Stimulated activated CD4-positive, alpha-beta T cell treated with anti-CD3 and anti-CD28 coated beads, Interleukin-1b, Interleukin-23, amount 100 ng/mL, for 48 hours (primary cell): ENCODE measurements around the gene TFF3.

Experiments used
- DNase-seq: peaks from one replicate; pipeline ENCODE4 v3.0.0-alpha.2; 2020

TFF3 gene

DNA sequence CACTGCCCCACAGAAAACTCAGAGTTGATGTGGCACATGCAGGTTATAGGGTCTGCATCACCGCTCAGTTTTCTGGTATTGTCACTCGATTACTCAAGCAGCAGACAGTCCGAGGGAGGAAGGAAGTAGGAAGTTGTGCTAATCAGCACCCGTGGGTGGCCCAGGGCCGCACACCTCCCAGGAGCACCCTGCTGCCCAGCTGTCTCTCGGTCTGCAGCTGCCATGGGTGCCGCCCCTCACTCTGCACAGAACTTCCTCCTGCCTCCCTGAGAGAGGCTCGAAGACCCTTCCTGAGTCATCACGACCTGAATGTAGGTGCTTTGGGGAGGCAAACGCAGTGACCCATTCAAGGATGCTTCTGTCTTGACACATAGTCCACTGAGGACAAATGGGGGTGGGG, 4.2 kb upstream of the TFF3 start:
- DNase-seq, result no peak

DNA sequence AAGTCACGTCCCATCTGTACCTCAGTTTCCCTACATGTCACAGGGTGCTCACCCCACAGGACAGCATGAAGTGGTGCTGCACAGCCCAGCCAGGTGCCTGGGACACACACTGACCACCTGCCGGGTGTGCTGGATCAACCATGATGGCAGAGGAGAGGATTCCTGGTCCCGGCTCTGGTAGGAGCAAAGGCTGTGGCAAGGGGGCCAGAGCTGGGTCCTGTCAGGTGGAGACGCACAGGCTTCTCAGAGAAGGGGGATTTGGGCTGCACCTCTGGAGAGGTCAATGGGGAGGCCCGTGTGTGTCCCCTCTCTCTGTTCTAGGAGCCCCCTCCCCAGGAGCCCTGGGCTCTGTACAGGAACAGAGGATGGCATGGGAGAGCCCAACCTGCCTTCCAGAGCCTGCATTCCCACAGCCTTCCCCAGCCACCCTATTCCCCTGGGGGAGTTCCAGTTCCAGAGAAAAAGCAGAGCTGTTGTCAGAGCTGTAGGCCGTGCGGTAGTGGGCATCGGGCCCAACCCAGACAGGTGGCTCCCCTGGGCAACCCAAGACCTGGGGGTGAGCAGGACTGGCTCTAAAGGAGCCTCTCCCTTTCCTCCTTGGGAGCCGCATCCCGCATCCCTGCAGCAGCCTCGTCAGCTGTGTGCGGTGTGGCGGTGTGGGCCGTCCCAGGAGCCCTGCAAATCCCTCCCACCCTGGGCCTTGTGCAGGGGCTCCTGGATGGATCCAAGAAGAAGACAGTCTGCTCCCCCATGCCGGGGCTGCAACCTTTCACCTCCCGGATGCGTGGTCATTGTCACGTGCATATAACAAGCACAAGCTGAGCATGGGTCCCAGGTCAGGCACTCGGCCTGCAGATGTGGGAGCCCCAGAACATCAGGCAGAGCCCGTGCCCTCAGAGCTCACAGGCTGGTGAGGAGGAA, 2.9 kb upstream of the TFF3 start:
- DNase-seq, result no peak

DNA sequence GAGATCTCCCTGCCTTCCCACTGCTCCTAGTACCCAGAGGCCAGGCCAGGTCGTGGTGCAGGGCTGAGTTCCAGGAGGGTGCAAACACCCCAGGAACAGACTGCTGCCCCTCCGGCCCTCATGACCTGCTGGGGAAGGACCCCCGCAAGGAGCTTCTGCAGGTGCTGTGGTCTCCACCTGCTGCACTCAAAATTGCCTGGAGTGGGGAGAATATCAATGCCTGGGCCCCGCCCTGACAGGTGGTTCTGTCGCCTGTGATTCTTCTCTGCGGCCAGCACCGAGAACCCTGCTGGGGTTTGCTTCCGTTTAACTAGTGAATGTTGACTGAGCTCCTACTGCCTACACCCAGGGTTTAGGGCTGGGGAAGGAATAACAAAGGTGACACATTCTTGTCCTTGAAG, 2.1 kb upstream of the TFF3 start:
- no peak for DNase-seq

DNA sequence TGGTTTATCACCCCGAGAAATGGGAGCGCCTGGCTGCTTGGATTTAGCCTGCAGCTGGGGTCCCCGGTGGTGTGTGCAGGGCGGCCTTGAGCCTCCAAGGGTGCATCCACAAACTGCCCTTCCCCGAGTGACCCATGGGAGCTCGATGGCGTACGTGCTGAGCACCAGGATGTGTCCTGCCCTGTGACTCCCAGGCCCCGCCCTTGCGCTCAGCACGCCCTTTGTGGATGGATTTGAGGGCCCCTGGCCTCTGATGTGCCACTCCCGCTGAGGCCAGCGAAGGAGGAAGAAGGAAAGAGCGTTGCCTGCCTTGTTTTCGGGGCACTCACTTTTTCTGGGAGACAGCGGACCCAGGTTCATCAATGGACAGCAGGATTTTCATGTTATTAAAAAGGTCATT, 1.7 kb upstream of the TFF3 start:
- DNase-seq, result no peak

DNA sequence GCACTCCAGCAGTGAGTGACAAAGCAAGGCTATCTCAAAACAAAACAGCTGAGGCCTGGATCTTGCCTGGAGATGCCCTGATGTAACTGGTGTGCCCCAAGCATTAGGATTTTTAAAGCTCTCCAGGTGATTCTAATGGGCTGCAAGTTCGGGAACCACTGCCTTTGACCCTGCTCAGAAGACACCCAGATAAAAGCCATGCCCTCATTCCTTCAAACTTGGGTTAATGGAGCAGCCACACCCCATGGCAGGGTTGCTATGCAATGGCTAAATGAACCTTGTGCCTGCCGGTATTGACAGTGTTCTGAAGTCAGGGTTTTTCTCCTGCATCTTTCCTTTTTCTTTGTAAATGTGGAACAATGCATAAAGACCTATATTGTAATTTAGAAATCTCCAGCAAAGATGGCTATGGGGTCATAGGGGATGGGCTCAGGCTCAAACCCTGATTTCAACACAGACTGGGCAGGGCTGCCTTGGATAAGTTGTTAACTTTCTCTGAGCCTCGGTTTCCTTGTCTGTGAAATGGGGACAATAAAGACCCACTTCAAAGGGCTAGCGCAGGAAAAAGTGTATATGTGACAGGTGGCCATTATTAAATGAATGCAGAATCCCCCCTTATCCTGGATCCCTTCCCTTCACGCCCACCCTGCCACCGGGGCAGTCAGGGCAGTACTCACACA, 453 bp downstream of the TFF3 start:
- no peak for DNase-seq

DNA sequence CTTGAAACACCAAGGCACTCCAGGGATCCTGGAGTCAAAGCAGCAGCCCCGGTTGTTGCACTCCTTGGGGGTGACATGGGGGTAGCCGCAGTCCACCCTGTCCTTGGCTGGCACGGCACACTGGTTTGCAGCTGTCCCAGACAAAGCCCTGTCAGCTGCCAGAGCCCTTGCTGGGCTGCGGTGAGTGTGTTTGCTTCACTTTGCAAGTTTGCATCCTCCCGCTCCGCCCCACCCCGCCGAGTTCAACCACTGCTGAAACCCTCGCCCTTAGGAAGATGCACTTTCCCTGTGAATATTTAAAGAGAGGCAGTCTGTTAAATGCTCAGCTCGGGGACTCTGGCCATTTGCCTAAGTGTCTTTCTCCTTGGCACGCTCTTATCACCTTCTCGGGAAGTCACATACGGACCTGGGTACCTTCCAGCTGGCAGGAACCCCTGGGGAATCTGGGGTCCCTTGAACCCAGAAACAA, 1.7 kb downstream of the TFF3 start:
- DNase-seq, result no peak

DNA sequence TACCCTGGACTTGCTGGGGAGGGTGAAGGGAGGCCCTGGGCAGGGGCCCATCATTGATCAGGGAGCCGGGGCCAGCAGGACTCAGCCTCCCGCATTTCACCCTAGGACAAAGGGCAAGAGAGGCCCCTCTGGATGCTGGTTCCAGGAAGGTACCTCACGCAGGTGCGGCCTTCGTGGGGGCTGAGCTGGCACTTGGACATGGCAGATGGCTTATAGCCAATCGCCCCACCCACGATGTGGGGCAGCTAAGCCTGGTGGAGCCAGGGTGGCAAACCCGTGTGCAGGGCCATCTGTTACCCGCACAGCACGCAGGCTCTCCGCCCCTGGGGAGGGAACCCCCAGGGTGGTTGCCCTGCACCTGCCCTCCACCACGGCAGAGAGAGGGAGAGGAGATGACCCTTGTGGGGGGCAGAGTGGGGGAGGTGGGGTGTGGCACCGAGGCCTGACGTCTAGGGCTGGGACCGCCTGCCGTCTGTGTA, 2.5 kb downstream of the TFF3 start:
- no peak for DNase-seq

DNA sequence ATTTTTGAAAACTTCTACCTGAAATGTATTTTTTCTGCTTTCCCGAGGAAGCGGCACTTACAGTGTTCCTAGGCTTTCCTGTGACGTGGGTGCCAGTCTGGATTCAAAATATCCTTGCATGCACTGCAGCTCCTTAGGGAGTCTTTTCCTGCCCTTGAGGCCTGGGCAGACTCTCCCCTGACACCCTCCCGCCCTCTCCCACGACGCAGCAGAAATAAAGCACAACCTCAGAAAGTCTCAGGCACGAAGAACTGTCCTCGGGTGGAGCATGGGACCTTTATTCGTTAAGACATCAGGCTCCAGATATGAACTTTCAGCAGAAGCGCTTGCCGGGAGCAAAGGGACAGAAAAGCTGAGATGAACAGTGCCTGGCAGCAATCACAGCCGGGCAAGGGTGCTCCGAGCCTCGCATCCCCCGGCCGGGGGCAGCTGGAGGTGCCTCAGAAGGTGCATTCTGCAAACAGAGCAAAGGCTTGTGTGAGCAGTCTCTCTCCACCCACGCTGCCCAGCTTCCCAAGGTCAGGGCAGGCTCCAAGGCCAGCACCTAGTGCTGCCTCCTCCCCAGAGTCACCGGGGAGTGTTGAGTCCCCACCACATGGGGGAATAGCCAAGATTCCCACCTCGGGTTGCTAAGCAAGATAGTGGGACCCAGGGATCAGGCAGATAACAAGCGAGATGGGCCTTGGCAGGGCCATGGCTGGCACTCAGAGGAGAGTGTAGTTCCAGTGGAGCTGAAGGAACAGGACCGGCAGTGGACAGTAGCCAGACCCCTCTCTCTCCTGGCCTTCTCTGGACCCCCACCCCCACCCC, 3.2 kb downstream of the TFF3 start:
- DNase-seq, result no peak

DNA sequence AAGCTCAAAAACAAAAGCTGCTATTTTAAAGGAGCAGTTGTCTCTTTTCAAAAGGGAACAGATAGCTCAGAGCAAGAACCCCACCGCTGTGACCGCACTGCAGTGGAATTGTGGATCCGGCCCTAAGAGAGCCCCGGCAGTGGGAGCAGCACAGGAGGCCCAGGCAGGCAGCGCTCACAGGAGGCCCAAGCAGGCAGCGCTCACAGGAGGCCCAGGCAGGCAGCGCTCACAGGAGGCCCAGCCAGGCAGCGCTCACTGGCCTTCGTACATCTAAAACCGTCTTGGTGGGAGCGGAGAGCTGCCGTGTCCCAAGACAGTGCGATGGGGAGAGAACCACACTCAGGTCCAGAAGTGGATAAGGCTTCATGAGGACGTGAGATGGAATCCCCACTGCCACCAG, 4.0 kb downstream of the TFF3 start:
- no peak for DNase-seq

DNA sequence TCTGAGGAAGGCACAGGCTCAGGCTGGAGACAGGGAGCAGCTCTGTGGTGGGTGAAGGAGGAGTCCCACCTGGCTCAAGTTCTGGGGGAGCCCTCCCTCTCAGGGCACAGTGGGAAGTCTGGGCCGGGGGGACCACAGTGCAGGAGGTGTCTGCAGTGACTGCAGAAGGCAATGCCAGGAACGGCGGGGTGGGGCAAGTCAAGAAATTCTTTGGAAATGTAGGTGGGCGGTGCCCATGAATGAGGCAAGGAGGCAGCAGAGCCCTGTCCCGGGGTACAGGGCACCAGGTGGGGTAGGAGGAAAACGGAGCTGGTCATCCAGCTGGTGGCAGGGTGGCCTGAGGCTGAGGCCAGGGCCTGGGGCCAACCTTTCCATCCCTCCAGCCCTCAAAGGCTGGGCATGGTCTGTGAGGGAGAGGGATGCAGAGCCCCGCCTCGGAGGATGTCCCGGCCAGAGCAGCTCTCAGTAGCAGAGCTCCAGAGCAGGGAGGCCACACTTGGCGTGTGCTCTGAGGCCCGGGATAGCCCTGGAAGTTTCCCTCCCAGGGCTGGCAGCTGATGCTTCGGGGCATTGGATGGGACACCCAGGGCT, 4.7 kb downstream of the TFF3 start:
- no peak for DNase-seq

DNA sequence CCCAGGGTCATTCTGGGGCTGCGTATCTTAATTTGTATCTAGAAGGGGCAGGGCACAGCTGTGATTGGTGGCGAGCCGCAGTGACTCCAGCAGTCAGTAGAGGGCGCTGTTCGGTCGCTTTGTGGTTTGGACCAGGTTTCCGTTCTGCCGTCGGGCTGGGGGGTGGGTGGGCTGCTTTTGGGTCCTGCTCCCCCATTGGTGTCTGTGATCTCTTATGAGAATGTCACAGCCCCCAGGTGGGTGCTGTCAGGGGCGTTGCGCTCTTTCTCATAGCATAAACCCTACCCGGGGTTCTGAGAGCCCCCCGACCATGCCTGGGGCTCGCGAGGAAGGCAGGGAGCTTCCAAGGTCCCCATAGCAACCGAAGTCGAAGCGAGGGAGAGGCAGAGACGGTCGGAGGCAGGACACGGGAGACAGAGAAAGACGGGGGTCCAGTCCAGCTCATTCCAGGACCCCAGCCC, 5.4 kb downstream of the TFF3 start:
- peak; percentile 73 for DNase-seq

DNA sequence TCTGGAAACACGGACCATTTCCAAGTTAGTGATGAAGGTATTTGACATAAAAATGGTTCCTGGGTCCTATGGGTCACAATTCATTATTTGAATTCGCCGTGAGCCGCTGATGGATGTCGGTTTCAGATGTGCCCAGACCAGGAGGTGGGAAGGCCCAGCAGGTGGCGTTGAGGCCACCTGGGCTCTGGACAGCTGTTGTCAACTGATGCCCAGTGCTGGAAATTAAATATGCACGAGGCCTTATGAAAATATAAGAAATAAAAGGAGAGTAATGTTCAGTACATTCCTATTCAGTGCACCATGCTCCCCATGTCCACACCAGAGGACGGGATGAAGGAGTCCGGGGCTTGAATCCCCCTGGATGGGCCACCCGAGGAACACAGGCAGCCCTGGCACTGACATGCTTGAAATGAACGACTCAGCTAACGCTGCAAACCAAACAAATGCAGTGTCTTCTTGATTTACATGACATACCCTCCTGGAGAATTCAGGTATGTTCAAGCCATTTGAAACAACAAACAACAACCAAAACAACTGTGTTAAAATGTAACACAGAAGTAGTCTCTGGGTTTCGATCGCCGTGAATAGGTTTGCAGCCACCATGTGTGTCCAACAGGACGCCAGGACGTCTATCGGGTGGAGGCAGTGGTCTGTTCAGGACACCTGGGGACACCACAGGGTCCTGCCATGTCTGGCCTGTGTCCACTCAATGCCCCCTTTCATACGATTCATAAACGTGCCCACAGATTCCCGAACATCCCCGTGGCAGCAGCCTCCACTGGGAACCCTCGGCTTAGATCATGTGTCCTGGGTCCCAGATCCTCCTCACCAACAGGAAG, 6.1 kb downstream of the TFF3 start:
- no peak for DNase-seq

DNA sequence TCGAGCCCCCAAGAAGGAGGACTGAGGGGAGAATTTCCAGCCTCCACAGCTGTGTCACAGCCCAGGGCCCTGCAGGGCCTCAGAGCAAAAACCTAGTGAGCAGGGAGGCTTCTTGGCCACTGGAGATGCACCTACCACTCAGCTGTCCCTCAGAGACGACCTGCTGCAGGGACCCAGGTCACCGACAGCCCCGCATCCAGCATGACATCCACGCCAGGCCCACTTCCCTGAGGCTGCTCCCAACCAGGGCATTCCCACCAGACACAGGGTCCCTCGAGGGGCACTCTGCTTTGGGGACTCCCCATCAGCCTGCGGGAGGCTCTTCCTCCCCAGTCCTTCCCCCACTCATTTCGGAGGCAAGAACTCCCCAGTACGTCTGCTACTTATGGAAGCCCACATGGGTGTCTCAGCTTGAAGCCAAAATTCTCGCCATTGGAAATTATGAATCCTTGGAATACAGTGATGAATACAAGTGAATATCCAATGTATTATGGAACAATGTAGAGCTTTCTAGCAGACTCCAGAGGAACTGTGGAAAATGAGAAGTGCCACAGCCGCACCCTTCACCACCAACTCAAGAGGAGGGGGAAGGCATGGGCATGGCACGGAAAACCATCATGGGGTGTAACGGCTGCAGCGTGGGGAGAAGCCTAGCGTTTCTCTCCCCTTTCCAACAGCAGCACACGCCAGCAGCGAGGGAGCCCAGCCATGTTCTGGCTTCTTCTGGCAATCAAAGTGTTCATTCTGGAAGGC, 6.9 kb downstream of the TFF3 start:
- no peak for DNase-seq

DNA sequence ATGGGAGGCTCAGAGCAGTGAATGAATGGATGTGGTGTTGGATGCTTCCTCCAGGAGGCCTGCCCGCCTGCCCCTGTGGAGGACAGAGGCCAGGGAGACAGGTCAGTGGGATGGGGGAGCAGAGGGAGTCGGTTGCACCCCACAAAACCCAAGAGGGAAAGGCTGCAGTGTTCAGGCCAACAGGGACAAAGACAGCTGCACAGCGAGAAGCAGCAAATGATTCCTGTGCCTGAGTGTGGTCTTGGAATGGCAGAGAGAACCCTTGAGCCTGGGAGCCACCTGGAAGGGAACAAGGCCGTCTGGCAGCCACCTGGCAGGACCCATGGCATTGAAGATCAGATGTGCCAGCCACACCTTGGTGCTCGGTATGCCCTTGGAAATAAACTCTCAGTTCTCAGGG, 8.1 kb downstream of the TFF3 start:
- no peak for DNase-seq

DNA sequence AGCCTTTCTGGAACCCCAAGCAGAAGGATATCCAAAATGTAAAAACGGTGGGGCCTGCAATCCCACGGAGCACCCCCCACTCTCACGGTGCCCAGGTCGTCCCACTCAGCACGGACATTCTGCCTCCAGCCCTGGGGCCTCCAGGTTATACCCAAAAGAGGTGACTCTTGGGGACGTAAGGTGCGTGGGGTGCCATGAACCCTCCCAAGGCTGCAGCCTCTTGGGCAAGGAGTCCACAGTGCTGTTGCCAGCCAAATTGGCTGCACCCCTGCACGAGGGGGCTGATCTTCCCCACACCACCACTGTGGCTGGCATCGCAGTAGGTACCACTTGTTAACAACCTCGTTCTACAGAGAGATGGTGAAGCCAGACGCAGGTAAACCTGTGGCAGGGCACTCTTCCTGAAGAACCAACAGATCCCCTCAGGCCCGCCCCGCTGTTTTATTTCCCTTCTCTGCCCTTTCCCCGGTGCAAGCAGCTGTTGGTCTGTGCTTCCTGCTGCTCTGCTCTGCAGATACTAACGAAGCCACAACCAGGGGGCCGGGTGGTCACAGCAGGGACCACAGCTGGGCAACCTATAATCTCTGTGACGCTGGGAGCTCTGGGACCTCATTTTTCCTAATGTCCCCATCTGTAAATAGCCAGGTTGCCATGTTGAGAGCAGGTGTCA, 8.7 kb downstream of the TFF3 start:
- DNase-seq, result no peak

DNA sequence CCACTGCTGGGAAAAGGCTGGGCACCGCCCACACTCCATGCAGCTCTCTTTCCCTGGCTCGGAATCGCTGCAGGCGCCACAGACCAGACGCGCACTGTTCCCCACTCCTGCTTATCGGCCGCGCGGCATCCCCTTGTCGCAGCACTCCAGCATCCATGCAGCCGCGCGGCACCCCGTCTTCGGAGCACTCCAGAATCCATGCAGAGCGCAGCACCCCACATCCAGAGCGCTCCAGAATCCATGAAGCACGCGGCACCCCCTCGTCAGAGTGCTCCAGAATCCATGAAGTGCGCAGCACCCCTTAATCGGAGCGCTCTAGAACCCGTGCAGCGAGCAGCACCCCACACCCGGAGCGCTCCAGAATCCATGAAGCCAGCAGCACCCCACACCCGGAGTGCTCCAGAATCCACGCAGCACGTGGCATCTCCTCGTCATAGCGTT, 9.5 kb downstream of the TFF3 start:
- no peak for DNase-seq

DNA sequence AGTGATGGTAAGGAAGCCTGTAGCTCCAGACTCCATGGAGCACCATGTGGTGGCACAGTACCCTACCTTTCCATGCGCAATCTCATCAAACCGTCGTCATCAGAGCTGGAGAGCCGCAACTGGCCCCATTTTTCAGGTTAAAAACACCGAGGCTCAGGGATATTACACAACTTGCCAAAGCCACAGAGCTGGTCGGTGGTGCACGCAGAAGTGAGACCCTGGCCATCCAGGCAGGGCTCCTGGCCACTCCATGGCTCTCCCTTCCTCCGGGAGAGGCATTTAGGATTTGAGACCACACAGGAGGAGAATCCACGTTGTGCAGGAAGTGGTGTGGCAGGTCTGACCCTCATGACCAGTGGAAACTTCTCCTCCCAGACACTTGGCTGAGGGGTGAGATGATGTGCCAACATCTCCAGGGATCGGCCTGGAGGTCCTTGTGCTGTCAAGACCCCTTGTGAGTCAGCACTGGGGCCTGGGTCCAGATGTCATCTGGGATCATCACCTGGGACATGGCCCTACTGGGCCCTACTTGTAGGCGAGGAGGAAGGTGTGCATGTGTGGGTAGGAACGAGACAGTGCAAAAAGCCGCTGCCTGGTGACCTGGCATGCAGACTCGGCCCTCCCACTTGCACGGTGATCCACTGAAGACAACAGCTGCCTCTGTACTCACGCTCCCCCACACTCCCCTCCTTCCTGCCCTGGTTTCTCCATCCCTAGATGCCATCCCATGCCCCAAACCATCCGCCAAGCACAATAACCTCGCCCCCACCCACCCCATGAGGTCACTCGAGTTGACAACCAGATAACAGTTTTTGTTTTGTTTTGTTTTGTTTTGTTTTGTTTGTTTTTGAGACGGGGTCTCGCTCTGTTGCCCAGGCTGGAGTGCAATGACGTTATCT, 10.4 kb downstream of the TFF3 start:
- no peak for DNase-seq

DNA sequence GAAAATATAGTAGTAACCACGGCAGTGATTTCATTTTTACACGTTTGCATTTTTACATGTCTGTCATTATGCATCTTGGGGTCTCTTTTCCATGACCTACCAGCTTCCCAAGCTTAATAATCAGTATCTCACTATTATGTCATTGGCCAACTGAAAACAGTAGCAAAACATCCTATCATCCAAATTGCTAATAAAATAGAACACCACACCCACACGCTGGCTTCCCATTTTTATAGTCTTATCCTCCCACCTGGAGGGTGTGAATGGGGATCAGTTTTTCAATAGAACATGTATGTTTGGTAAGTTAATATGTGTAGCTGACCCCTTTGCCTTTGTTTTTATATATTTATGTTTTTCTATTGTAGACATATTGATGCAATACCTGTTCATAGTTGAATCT, 11.8 kb downstream of the TFF3 start:
- DNase-seq, result no peak

DNA sequence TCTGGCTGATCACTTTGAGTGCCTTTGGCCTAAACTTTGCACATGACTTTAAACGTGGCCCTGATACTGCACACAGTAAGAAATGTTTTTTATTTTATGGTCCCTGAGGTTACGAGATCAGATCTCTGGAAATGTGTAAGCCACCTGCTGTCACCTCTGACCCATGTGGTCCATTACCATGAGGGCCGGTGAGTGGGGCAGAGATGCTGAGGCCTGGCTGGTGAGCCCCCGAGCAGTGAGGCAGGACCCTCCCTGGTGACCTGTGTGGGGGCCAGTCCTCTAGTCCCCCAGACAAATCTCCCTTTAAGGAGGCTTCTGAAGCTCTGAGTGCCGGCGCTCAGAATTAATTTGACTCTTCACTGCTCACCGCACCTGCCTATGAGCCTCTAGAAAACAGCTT, 12.4 kb downstream of the TFF3 start:
- DNase-seq, result no peak
